DOHH2 (cell line): ENCODE data around the gene WDFY4.

Source experiments
- H3F3A ChIP-seq: fragments of 200-600 bp; sonication (generic), shearing (Covaris generic); 2 replicates; pipeline ENCODE4 v1.6.0; 2016; ENCODE audit warnings: antibody characterized with exemption, mild to moderate bottlenecking; ENCODE audit not compliant: control insufficient read depth, insufficient read depth
- H3K27ac ChIP-seq: fragments of 200-600 bp; sonication (generic); 2 replicates; pipeline ENCODE4 v1.5.1; 2014; ENCODE audit warnings: low read depth, mild to moderate bottlenecking, low read length, moderate library complexity
- H3K27me3 ChIP-seq: fragments of 200-600 bp; sonication (generic); 2 replicates; pipeline ENCODE4 v1.6.1; 2014; ENCODE audit warnings: mild to moderate bottlenecking, low read length, mixed read lengths; ENCODE audit not compliant: control insufficient read depth
- H3K36me3 ChIP-seq: fragments of 200-600 bp; sonication (generic); 2 replicates; pipeline ENCODE4 v1.6.1; 2014; ENCODE audit warnings: mild to moderate bottlenecking, low read length, moderate library complexity, mixed read lengths; ENCODE audit not compliant: control insufficient read depth
- H3K4me1 ChIP-seq: fragments of 200-600 bp; sonication (generic); 2 replicates; pipeline ENCODE4 v1.6.1; 2014; ENCODE audit warnings: mild to moderate bottlenecking, low read length, mixed read lengths; ENCODE audit not compliant: control insufficient read depth
- H3K4me2 ChIP-seq: fragments of 200-600 bp; sonication (generic); 2 replicates; pipeline ENCODE4 v1.6.0; 2014; ENCODE audit warnings: mild to moderate bottlenecking, low read length, moderate library complexity
- H3K4me3 ChIP-seq: fragments of 200-600 bp; sonication (generic); 2 replicates; pipeline ENCODE4 v1.5.1; 2014; ENCODE audit warnings: mild to moderate bottlenecking, low read length, mixed read lengths
- H3K79me2 ChIP-seq: fragments of 200-600 bp; sonication (generic); 2 replicates; pipeline ENCODE4 v1.6.1; 2014; ENCODE audit warnings: mild to moderate bottlenecking, low read length, mixed read lengths; ENCODE audit not compliant: control insufficient read depth
- H3K9me2 ChIP-seq: fragments of 200-600 bp; sonication (generic); replicated peaks from 2 replicates; pipeline ENCODE4 v1.6.1; 2014; ENCODE audit warnings: mild to moderate bottlenecking, low read length, mixed read lengths; ENCODE audit not compliant: control insufficient read depth
- H3K9me3 ChIP-seq: fragments of 200-600 bp; sonication (generic); 2 replicates; pipeline ENCODE4 v1.6.1; 2014; ENCODE audit warnings: antibody characterized with exemption, low read length, mixed read lengths; ENCODE audit not compliant: control insufficient read depth, insufficient read depth
- H4K20me1 ChIP-seq: fragments of 200-600 bp; sonication (generic); 2 replicates; pipeline ENCODE4 v1.6.0; 2014; ENCODE audit warnings: low read depth, mild to moderate bottlenecking, antibody characterized with exemption, low read length, moderate library complexity; ENCODE audit not compliant: control insufficient read depth, insufficient read depth
- EZH2phosphoT487 ChIP-seq: fragments of 200-600 bp; sonication (generic); IDR thresholded peaks from 2 replicates; pipeline ENCODE4 v1.6.1; 2017; ENCODE audit warnings: borderline replicate concordance, mild to moderate bottlenecking, antibody characterized with exemption, low read length, moderate library complexity, mixed read lengths
- TF ChIP-seq, protein P1 (sequence below): fragments of 200-600 bp; sonication (generic); IDR thresholded peaks from one replicate; pipeline ENCODE4 v1.5.1; 2014; ENCODE audit warnings: antibody characterized with exemption, mild to moderate bottlenecking, low read depth, low read length; ENCODE audit not compliant: poor library complexity, severe bottlenecking

WDFY4 gene

DNA sequence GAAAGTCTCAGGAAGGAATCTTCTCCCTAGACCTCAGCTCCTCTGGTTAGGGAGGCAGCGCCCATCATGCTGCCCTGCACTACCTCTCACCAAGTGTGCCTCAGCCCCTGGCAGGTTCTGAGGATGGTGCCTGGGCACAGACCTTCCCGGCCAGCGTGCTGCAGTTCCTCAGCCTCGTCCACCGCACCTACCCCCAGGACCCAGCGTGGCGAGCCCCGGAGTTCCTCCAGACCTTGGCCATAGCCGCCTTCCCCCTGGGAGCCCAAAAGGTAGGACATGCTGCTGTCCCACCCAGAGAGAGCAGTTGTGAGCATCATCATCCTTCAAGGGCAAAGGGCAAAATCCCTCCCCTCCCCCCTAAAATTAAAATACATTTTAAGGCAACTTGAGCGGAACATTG is 132.5 kb downstream of the WDFY4 start:
- Histone ChIP-seq H3F3A (no peaks in the 10 kb centered on the region), H3K27ac (no peak overlapping the region), H3K9me3 (no peaks in the 10 kb centered on the region), H3K9me2 (no peaks in the 10 kb centered on the region), H3K79me2 (no peaks in the 10 kb centered on the region), H3K36me3 (peaks cover 36% of the 10 kb centered on the region), H3K27me3 (no peaks in the 10 kb centered on the region), H3K4me2 (no peak overlapping the region), H4K20me1 (no peaks in the 10 kb centered on the region), H3K4me1 (no peaks in the 10 kb centered on the region), H3K4me3 (no peak overlapping the region)
- TF ChIP-seq, protein P1, sequence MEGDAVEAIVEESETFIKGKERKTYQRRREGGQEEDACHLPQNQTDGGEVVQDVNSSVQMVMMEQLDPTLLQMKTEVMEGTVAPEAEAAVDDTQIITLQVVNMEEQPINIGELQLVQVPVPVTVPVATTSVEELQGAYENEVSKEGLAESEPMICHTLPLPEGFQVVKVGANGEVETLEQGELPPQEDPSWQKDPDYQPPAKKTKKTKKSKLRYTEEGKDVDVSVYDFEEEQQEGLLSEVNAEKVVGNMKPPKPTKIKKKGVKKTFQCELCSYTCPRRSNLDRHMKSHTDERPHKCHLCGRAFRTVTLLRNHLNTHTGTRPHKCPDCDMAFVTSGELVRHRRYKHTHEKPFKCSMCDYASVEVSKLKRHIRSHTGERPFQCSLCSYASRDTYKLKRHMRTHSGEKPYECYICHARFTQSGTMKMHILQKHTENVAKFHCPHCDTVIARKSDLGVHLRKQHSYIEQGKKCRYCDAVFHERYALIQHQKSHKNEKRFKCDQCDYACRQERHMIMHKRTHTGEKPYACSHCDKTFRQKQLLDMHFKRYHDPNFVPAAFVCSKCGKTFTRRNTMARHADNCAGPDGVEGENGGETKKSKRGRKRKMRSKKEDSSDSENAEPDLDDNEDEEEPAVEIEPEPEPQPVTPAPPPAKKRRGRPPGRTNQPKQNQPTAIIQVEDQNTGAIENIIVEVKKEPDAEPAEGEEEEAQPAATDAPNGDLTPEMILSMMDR: no peak
- no peak for TF ChIP-seq EZH2phosphoT487

DNA sequence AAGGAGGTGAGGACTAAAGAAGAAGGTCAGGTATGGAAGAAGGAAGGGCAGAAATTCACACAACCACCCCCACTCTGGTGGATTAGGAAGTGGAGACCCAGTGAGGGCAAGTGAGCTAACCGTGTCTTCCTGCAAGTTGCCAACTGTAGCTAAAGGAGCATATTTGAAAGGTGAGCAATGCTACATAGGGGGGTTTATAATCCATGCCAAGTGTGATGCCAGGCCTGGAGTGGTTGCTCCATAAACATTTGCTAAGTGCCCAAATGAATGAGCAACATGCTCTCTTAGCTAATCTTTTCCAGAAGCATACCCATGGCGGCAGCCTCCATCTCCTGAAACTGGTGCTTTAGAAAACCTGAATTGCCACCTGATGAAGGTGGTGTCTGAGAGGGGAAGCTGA is 133.4 kb downstream of the WDFY4 start:
- no peaks in the 10 kb centered on the region for H4K20me1 ChIP-seq
- no peaks in the 10 kb centered on the region for H3K79me2 ChIP-seq
- no peaks in the 10 kb centered on the region for H3K4me1 ChIP-seq
- no peaks in the 10 kb centered on the region for H3K9me2 ChIP-seq
- H3F3A ChIP-seq: no peaks in the 10 kb centered on the region
- H3K4me2 ChIP-seq: no peak overlapping the region
- H3K36me3 ChIP-seq: peaks cover 33% of the 10 kb centered on the region
- no peaks in the 10 kb centered on the region for H3K9me3 ChIP-seq
- H3K27ac ChIP-seq: no peak overlapping the region
- H3K4me3 ChIP-seq: no peak overlapping the region
- H3K27me3 ChIP-seq: no peaks in the 10 kb centered on the region
- no peak for TF ChIP-seq EZH2phosphoT487
- TF ChIP-seq, protein P1: no peak

DNA sequence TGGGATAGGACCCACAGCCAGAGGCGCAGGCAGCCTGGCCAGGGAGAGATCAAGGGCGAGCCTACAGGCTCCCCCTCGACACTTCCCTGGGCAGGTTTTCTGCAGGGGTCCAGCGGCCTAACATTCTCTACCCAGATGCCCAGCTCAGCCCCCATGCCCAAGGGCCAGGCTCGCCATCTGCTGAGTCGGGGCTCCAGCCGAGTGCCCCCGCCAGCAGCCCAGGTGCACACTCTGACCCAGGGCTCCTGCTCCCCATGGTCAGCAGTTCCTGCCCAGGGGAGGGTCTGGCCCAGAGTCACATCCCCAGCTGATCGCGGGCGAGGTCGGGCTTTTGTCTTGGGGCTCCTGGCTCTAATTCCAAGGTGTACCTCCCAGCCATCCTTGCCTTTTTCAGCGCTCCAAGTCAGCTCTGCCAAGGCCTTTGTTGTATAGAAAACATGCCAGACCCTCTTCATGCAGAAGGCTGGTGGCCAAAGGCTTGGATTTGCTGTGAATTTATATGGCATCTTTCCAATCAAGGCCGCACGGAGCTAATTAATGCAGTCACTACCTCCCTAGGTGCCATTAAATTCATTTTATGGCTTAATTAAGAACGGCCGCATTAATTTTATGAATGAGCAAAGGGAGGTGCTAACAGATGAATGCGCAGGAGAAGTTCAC is 134.3 kb downstream of the WDFY4 start:
- H3K4me3 ChIP-seq: no peak overlapping the region
- no peaks in the 10 kb centered on the region for H3K9me2 ChIP-seq
- no peaks in the 10 kb centered on the region for H3K4me1 ChIP-seq
- H3K79me2 ChIP-seq: no peaks in the 10 kb centered on the region
- no peak overlapping the region for H3K4me2 ChIP-seq
- H3K36me3 ChIP-seq: peaks cover 34% of the 10 kb centered on the region
- no peaks in the 10 kb centered on the region for H3K27me3 ChIP-seq
- H3F3A ChIP-seq: no peaks in the 10 kb centered on the region
- no peak overlapping the region for H3K27ac ChIP-seq
- H4K20me1 ChIP-seq: no peaks in the 10 kb centered on the region
- no peaks in the 10 kb centered on the region for H3K9me3 ChIP-seq
- TF ChIP-seq, protein P1: no peak
- TF ChIP-seq EZH2phosphoT487: no peak
